K562 (cell line): Measurements from ENCODE around the gene TRIM14. TPM values are rescaled to one million over a fixed set of nuclear protein-coding genes. Genes with fewer than 3 reads are reported as not detected.

Experiments used
- ATAC-seq: fragments of 200-7000 bp; cut with Tn5 transposase; 3 replicates; pipeline ENCODE4 v1.9.1; 2020; ENCODE audit warnings: moderate library complexity
- BruUV-seq: library from RNA; stranded (reverse); fragments of 400-500 nt; replicated peaks from 2 replicates; lab custom pipeline; 2021; lab: Mats Ljungman, UMichigan
- CTCF ChIA-PET: fragments of 300-600 bp; formaldehyde crosslinking; extraction: SDS; loops from one replicate; lab custom pipeline; 2021; ENCODE audit warnings: low intra/inter-chr PET ratio; lab: Yijun Ruan, JAX
- POLR2A ChIA-PET: fragments of 300-600, 350-650 bp; sonication (Branson Sonifier 250); formaldehyde crosslinking; extraction: SDS; loops from one replicate; lab custom pipeline; 2021; ENCODE audit warnings: antibody characterized with exemption, inconsistent platforms; lab: Yijun Ruan, JAX
- DNase-seq, 4 experiments: peaks; one replicate each; pipeline versions ENCODE4 v3.0.0 to v3.0.0-alpha.2; 2011 to 2018; ENCODE audit warnings: low spot score in 3 of 4, mixed read lengths in 3 of 4; ENCODE audit errors: extremely low read depth in 1 of 4
- FAIRE-seq: peaks from 2 replicates; lab custom pipeline; 2011; peaks lifted over from hg19 to GRCh38; lab: Jason Lieb, UNC
- H2AFZ ChIP-seq: 2 replicates; pipeline ENCODE4 v1.6.0; 2011; ENCODE audit warnings: low read depth, low read length, control low read depth, inconsistent platforms
- H3K27ac ChIP-seq: fragments of 200-600 bp; 3 replicates; pipeline ENCODE4 v1.8.0; 2011; ENCODE audit warnings: low read depth, mild to moderate bottlenecking, control low read depth, inconsistent platforms, low read length, moderate library complexity, mixed read lengths; ENCODE audit errors: extremely low read depth
- H3K27me3 ChIP-seq, 2 experiments: fragments of 300-600 bp in 1 of 2; 2 replicates in 1 of 2; 3 replicates in 1 of 2; pipeline versions ENCODE4 v1.6.0 to v1.8.0; 2011; ENCODE audit warnings: inconsistent platforms in 2 of 2, low read length in 2 of 2, mild to moderate bottlenecking in 1 of 2, mixed read lengths in 1 of 2, moderate library complexity in 1 of 2; ENCODE audit not compliant: control insufficient read depth in 2 of 2, insufficient read depth in 2 of 2
- H3K36me3 ChIP-seq: fragments of 300-600 bp; 3 replicates; pipeline ENCODE4 v1.8.0; 2011; ENCODE audit warnings: mild to moderate bottlenecking, low read length, inconsistent platforms; ENCODE audit not compliant: control insufficient read depth, insufficient read depth
- H3K4me1 ChIP-seq, 2 experiments: fragments of 200-600 bp in 1 of 2; replicated peaks in 1 of 2; 2 replicates in 1 of 2; 3 replicates in 1 of 2; pipeline versions ENCODE4 v1.5.1 to v1.8.0; 2011; ENCODE audit warnings: inconsistent platforms in 2 of 2, low read length in 2 of 2, mild to moderate bottlenecking in 1 of 2, mixed read lengths in 1 of 2, moderate library complexity in 1 of 2; ENCODE audit not compliant: control insufficient read depth in 2 of 2, insufficient read depth in 2 of 2
- H3K4me2 ChIP-seq: 2 replicates; pipeline ENCODE4 v1.6.1; 2011; ENCODE audit warnings: low read length, control low read depth, inconsistent platforms, mixed read lengths; ENCODE audit not compliant: insufficient read depth
- H3K4me3 ChIP-seq: fragments of 200-600 bp; sonication (generic), shearing (Covaris generic); 2 replicates; pipeline ENCODE4 v1.5.1; 2016; ENCODE audit warnings: control low read depth, inconsistent platforms
- H3K79me2 ChIP-seq: fragments of 200-600 bp; 3 replicates; pipeline ENCODE4 v1.8.0; 2011; ENCODE audit warnings: low read length, inconsistent platforms; ENCODE audit not compliant: control insufficient read depth, insufficient read depth
- H3K9ac ChIP-seq, 2 experiments: 2 replicates each; pipeline versions ENCODE4 v1.6.0 to v1.6.1; 2011; ENCODE audit warnings: low read depth in 2 of 2, low read length in 2 of 2, control low read depth in 1 of 2, inconsistent platforms in 1 of 2, mild to moderate bottlenecking in 1 of 2, mixed read lengths in 1 of 2; ENCODE audit not compliant: insufficient read depth in 1 of 2
- H3K9me1 ChIP-seq: one replicate; pipeline ENCODE4 v1.6.0; 2011; ENCODE audit warnings: inconsistent platforms, mild to moderate bottlenecking, low read length, moderate library complexity; ENCODE audit not compliant: control insufficient read depth, insufficient read depth
- H3K9me3 ChIP-seq: replicated peaks from 2 replicates; pipeline ENCODE4 v1.5.1; 2011; ENCODE audit warnings: low read depth, low read length, inconsistent platforms; ENCODE audit not compliant: control insufficient read depth, insufficient read depth
- H4K20me1 ChIP-seq: replicated peaks from 2 replicates; pipeline ENCODE4 v1.6.1; 2011; ENCODE audit warnings: low read length, inconsistent platforms, mixed read lengths; ENCODE audit not compliant: control insufficient read depth, insufficient read depth
- DDX20 ChIP-seq: fragments of 450-650 bp; IDR thresholded peaks from 2 replicates; pipeline ENCODE4 v1.6.1; 2016; ENCODE audit warnings: missing genetic modification characterization, low read depth, mild to moderate bottlenecking, missing compliant biosample characterization, moderate library complexity
- ERF ChIP-seq: fragments of 450-650 bp; formaldehyde crosslinking; IDR thresholded peaks from 2 replicates; pipeline ENCODE4 v1.4.0; 2020; ENCODE audit warnings: mild to moderate bottlenecking, mixed read lengths
- IFI16 ChIP-seq: fragments of 250-450 bp; sonication (Bioruptor Pico); IDR thresholded peaks from 2 replicates; pipeline ENCODE4 v2.1.2; 2022; ENCODE audit warnings: mild to moderate bottlenecking, inconsistent platforms
- NR4A1 ChIP-seq, 2 experiments: fragments of 250-450 bp in 1 of 2; fragments of 450-650 bp in 1 of 2; sonication (Bioruptor Pico) in 1 of 2; IDR thresholded peaks; 2 replicates each; pipeline versions ENCODE4 v1.4.0 to v1.6.1; 2016 to 2020; ENCODE audit warnings: mild to moderate bottlenecking in 2 of 2, missing compliant biosample characterization in 1 of 2, missing genetic modification characterization in 1 of 2, moderate library complexity in 1 of 2
- RB1 ChIP-seq: fragments of 450-650 bp; IDR thresholded peaks from 2 replicates; pipeline ENCODE4 v1.6.1; 2017; ENCODE audit warnings: low read depth, mild to moderate bottlenecking
- ZNF41 ChIP-seq: fragments of 250-450 bp; sonication (Bioruptor Pico); conservative IDR thresholded peaks from 2 replicates; pipeline ENCODE4 v1.4.0; 2020; ENCODE audit warnings: mild to moderate bottlenecking
- ZNF444 ChIP-seq: fragments of 250-450 bp; sonication (Bioruptor Pico); IDR thresholded peaks from 2 replicates; pipeline ENCODE4 v1.4.0; 2020; ENCODE audit warnings: mild to moderate bottlenecking, moderate library complexity
- WGBS: fragments of 100-300 bp; shearing (Covaris generic); methylation state at CpG from one replicate; pipeline ENCODE4 v1.1.6; 2016; ENCODE audit warnings: low coverage, mixed read lengths; ENCODE audit not compliant: insufficient coverage; ENCODE audit errors: missing lambda C conversion rate; 5-methylcytosine and 5-hydroxymethylcytosine counted together
- in situ Hi-C: fragments of 300-500 bp; cut with MboI; formaldehyde crosslinking; loops from 4 replicates; pipeline ENCODE4 v1.15.0; 2018; ENCODE audit warnings: inconsistent platforms, mixed read lengths
- intact Hi-C: fragments of 100-400 bp; cut with micrococcal nuclease; formaldehyde crosslinking; loops from 2 replicates; pipeline ENCODE4 v1.14.2; 2022
- polyA plus RNA-seq, 8 experiments: library from polyadenylated mRNA; depleted of rRNA in 4 of 8; stranded (reverse) in 5 of 8; unstranded in 3 of 8; fragments of >200 nt; fragmentation: Nextera tagmentation in 2 of 8; fragmentation: Illumina TruSeq in 1 of 8; extraction: Ambion mirVana in 2 of 8; extraction: Trizol in 1 of 8; gene quantifications; 2 replicates each; pipeline versions ENCODE4 v1.2.1 to v1.2.3, GENCODE V29; 2011 to 2014; ENCODE audit warnings: inconsistent platforms in 1 of 8, missing spikeins in 1 of 8
- total RNA-seq, 7 experiments: library from RNA; depleted of rRNA in 6 of 7; stranded (reverse); fragments of >200 nt in 6 of 7; fragmentation: Illumina TruSeq in 2 of 7; extraction: Trizol in 2 of 7; gene quantifications; 2 replicates each; pipeline versions ENCODE4 v1.2.1 to v1.2.3, GENCODE V29; 2011 to 2021; ENCODE audit warnings: low replicate concordance in 1 of 7
- TF ChIP-seq, protein P1 (sequence below): fragments of 450-650 bp; formaldehyde crosslinking; IDR thresholded peaks from 2 replicates; pipeline ENCODE4 v1.4.0; 2020; ENCODE audit warnings: mild to moderate bottlenecking, moderate library complexity
- TF ChIP-seq, protein P2 (sequence below): fragments of 450-650 bp; IDR thresholded peaks from 2 replicates; pipeline ENCODE4 v1.6.1; 2018; ENCODE audit warnings: mild to moderate bottlenecking, low read depth; ENCODE audit not compliant: partially characterized antibody
- TF ChIP-seq, protein P3 (sequence below): sonication (generic); formaldehyde crosslinking; IDR thresholded peaks from 2 replicates; pipeline ENCODE4 v1.8.1; 2023; ENCODE audit warnings: mild to moderate bottlenecking, missing genetic modification reagents
- TF ChIP-seq, protein P4 (sequence below): fragments of 450-650 bp; formaldehyde crosslinking; conservative IDR thresholded peaks from 2 replicates; pipeline ENCODE4 v1.4.0; 2022; ENCODE audit warnings: mild to moderate bottlenecking, missing genetic modification characterization

TRIM14 gene
- total and polyA plus RNA-seq, 9 of the 15 experiments (the other 6 are each of a cell fraction or from before 2014, with no cell fraction given): 7.6 to 41.0 (median 17.9) TPM

DNA sequence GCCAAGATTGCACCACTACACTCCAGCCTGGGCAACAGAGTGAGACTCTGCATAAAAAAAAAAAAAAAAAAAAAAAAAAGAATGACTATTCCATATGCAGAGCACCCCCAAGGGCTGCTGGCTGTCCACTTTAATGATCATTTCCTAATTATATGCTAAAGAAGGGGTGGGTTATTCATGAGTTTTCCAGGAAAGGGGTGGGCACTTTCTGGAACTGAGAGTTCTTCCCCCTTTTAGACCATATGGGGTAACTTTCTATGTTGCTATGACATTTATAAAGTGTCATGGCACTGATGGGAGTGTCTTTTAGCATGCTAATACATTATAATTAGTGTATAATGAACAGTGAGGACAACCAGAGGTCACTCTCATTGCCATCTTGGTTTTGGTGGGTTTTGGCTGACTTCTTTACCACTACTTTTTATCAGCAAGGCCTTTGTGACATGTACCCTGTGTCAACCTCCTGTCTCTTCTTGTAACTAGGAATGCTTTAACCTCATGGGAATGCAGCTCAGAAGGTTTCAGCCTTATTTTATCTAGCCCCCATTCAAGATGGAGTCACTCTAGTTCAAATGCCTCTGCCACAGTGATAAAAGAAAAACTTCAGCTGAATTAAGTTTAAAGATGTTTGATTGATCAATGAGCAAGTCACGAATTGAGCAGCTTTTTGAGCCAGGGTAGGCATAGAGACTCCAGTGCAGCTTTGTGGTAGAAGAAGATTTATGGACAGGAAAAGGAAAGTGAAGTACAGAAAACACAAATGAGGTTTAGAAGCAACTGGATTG, 69.5 kb downstream of the TRIM14 start:
- Histone ChIP-seq H3K9ac (no peak overlapping the region), H3K4me2 (no peak overlapping the region; the same call in 1 of the 2 replicates), H3K9me1 (no peaks in the 10 kb centered on the region), H4K20me1 (no peaks in the 10 kb centered on the region), H3K79me2 (peaks cover 68% of the 10 kb centered on the region), H3K9me3 (peaks cover 4% of the 10 kb centered on the region; the same call in 1 of the 2 replicates), H3K36me3 (peaks cover 64% of the 10 kb centered on the region), H3K4me3 (no peak overlapping the region), H2AFZ (no peak overlapping the region), H3K27ac (peak overlapping the region; percentile 37; the same call in 2 of the 3 replicates), H3K4me1 (peaks cover 12 to 20% of the 10 kb centered on the region in 2 experiments; a peak in 3 of 5 replicates), H3K27me3 (no peaks in the 10 kb centered on the region)
- POLR2A ChIA-PET: interaction anchor here (0.5 to 4.7 kb wide), 4 partner anchors 8 to 57 kb away, joined by 3 to 57 read pairs (median 4); partner anchors contain the start of gene NANS
- WGBS: 92% methylated on average over 1 of the region's 1 CpG
- no TSS peak for BruUV-seq
- DNase-seq (no peak), ATAC-seq (peak; percentile 4; the same call in 2 of the 3 replicates), FAIRE-seq (no peak)
- intact Hi-C loops (loop anchor here (5.0 to 10.0 kb wide), 3 partner anchors 62 to 355 kb away; partner anchors contain the start of genes TRMO and XPA), in situ Hi-C loops (no loop called here)
- CTCF ChIA-PET: no interaction called here
- TF ChIP-seq, protein P1, sequence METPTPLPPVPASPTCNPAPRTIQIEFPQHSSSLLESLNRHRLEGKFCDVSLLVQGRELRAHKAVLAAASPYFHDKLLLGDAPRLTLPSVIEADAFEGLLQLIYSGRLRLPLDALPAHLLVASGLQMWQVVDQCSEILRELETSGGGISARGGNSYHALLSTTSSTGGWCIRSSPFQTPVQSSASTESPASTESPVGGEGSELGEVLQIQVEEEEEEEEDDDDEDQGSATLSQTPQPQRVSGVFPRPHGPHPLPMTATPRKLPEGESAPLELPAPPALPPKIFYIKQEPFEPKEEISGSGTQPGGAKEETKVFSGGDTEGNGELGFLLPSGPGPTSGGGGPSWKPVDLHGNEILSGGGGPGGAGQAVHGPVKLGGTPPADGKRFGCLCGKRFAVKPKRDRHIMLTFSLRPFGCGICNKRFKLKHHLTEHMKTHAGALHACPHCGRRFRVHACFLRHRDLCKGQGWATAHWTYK: peak; percentile 86
- TF ChIP-seq RB1 (no peak), IFI16 (CRISPR knock-in tag) (peak; percentile 73; the same call in 1 of the 2 replicates), NR4A1 (CRISPR knock-in tag; IDR thresholded peaks at IDR 0.05) (peak; percentile 67; the same call in 1 of the 2 replicates), NR4A1 (tag; IDR thresholded peaks at IDR 0.05) (peak; percentile 97), ZNF444 (0 out of 2 replicates have a peak, but pooled peaks have one; percentile 37), ZNF41 (CRISPR knock-in tag) (peak; percentile 75; the same call in 1 of the 2 replicates), ERF (CRISPR knock-in tag) (peak; percentile 82; the same call in 1 of the 2 replicates), DDX20 (tag) (peak; percentile 87)
- TF ChIP-seq, protein P2, sequence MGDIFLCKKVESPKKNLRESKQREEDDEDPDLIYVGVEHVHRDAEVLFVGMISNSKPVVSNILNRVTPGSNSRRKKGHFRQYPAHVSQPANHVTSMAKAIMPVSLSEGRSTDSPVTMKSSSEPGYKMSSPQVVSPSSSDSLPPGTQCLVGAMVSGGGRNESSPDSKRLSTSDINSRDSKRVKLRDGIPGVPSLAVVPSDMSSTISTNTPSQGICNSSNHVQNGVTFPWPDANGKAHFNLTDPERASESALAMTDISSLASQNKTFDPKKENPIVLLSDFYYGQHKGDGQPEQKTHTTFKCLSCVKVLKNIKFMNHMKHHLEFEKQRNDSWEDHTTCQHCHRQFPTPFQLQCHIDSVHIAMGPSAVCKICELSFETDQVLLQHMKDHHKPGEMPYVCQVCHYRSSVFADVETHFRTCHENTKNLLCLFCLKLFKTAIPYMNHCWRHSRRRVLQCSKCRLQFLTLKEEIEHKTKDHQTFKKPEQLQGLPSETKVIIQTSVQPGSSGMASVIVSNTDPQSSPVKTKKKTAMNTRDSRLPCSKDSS: no peak
- TF ChIP-seq, protein P3, sequence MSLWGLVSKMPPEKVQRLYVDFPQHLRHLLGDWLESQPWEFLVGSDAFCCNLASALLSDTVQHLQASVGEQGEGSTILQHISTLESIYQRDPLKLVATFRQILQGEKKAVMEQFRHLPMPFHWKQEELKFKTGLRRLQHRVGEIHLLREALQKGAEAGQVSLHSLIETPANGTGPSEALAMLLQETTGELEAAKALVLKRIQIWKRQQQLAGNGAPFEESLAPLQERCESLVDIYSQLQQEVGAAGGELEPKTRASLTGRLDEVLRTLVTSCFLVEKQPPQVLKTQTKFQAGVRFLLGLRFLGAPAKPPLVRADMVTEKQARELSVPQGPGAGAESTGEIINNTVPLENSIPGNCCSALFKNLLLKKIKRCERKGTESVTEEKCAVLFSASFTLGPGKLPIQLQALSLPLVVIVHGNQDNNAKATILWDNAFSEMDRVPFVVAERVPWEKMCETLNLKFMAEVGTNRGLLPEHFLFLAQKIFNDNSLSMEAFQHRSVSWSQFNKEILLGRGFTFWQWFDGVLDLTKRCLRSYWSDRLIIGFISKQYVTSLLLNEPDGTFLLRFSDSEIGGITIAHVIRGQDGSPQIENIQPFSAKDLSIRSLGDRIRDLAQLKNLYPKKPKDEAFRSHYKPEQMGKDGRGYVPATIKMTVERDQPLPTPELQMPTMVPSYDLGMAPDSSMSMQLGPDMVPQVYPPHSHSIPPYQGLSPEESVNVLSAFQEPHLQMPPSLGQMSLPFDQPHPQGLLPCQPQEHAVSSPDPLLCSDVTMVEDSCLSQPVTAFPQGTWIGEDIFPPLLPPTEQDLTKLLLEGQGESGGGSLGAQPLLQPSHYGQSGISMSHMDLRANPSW (CRISPR knock-in tag): no peak
- TF ChIP-seq, protein P4, sequence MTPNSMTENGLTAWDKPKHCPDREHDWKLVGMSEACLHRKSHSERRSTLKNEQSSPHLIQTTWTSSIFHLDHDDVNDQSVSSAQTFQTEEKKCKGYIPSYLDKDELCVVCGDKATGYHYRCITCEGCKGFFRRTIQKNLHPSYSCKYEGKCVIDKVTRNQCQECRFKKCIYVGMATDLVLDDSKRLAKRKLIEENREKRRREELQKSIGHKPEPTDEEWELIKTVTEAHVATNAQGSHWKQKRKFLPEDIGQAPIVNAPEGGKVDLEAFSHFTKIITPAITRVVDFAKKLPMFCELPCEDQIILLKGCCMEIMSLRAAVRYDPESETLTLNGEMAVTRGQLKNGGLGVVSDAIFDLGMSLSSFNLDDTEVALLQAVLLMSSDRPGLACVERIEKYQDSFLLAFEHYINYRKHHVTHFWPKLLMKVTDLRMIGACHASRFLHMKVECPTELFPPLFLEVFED (CRISPR knock-in tag): peak; percentile 71; the same call in 1 of the 2 replicates
